OCI-LY3 (cell line): ENCODE results near the gene OSCP1.

ENCODE experiments used
- EZH2phosphoT487 ChIP-seq: fragments of 200-600 bp; shearing (Covaris generic); IDR thresholded peaks from 2 replicates; pipeline ENCODE4 v1.6.1; 2018; ENCODE audit warnings: antibody characterized with exemption, mixed run types, low read depth
- TF ChIP-seq, protein P1 (sequence below): fragments of 200-600, 300-600 bp; sonication (generic); IDR thresholded peaks from 2 replicates; pipeline ENCODE4 v1.5.1; 2014; ENCODE audit warnings: antibody characterized with exemption, low read length, low read depth

- TF ChIP-seq, protein P1, sequence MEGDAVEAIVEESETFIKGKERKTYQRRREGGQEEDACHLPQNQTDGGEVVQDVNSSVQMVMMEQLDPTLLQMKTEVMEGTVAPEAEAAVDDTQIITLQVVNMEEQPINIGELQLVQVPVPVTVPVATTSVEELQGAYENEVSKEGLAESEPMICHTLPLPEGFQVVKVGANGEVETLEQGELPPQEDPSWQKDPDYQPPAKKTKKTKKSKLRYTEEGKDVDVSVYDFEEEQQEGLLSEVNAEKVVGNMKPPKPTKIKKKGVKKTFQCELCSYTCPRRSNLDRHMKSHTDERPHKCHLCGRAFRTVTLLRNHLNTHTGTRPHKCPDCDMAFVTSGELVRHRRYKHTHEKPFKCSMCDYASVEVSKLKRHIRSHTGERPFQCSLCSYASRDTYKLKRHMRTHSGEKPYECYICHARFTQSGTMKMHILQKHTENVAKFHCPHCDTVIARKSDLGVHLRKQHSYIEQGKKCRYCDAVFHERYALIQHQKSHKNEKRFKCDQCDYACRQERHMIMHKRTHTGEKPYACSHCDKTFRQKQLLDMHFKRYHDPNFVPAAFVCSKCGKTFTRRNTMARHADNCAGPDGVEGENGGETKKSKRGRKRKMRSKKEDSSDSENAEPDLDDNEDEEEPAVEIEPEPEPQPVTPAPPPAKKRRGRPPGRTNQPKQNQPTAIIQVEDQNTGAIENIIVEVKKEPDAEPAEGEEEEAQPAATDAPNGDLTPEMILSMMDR: no peak
- TF ChIP-seq EZH2phosphoT487: no peak
These were observed 49.2 kb downstream of the OSCP1 start for GRCh38 chr1:36400825-36401601.
